GM12801 (cell line): ENCODE measurements around the gene TOMM5.

Experiments used
- TF ChIP-seq, protein P1 (sequence below): IDR thresholded peaks from one replicate; pipeline ENCODE4 v1.5.1; 2011; ENCODE audit warnings: control low read depth; ENCODE audit not compliant: insufficient read length; ENCODE audit errors: extremely low read depth

The TOMM5 gene

DNA sequence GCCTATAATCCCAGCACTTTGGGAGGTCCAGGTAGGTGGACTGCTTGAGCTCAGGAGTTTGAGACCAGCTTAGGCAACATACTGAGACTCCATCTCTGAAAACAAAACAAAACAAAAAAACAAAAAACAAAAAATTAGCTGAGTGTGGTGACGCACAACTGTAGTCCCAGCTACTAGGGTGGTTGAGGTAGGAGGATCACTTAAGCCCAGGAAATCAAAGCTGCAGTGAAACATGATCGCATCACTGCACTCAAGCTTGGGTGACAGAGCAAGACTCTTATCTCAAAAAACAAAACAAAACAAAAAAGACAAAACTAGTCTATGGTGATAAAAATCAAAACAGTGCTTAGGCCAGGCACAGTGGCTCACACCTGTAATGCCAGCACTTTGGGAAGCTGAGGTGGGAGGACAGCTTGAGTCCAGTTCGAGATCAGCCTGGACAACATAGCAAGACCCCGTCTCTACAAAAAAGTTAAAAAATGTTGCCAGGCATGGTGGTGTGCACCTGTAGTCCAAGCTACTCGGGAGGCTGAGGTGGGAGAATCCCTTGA is 45.0 kb downstream of the TOMM5 start:
- TF ChIP-seq, protein P1, sequence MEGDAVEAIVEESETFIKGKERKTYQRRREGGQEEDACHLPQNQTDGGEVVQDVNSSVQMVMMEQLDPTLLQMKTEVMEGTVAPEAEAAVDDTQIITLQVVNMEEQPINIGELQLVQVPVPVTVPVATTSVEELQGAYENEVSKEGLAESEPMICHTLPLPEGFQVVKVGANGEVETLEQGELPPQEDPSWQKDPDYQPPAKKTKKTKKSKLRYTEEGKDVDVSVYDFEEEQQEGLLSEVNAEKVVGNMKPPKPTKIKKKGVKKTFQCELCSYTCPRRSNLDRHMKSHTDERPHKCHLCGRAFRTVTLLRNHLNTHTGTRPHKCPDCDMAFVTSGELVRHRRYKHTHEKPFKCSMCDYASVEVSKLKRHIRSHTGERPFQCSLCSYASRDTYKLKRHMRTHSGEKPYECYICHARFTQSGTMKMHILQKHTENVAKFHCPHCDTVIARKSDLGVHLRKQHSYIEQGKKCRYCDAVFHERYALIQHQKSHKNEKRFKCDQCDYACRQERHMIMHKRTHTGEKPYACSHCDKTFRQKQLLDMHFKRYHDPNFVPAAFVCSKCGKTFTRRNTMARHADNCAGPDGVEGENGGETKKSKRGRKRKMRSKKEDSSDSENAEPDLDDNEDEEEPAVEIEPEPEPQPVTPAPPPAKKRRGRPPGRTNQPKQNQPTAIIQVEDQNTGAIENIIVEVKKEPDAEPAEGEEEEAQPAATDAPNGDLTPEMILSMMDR, result no peak

DNA sequence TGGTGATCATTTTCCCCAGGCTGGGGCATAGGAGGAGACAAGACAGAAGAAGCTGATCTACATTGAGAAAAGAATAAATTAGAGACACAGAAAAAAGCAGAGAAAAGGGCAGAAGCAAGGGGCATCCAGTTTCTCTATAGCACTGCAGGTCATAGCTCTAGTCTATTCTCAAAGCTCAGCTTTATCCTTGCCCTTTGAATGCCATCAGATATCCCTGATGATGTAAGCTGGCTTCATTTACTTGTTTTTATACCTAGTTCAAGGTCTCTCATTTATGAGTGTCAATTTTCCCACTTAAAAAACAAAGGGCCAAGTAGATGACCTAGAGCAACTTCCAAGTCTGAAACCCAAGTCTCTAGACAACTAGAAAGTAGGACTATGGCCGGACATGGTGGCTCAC is 48.9 kb downstream of the TOMM5 start:
- TF ChIP-seq, protein P1, result no peak

- TF ChIP-seq, protein P1, result no peak
These were observed 49.5 kb downstream of the TOMM5 start for GRCh38 chr9:37542895-37543294.

- TF ChIP-seq, protein P1, result no peak
These were observed 49.9 kb downstream of the TOMM5 start for GRCh38 chr9:37542488-37542887.

- TF ChIP-seq, protein P1, result no peak
These were observed 50.9 kb downstream of the TOMM5 start for GRCh38 chr9:37541465-37541864.

- TF ChIP-seq, protein P1, result no peak
These were observed 51.8 kb downstream of the TOMM5 start for GRCh38 chr9:37540634-37541033.

DNA sequence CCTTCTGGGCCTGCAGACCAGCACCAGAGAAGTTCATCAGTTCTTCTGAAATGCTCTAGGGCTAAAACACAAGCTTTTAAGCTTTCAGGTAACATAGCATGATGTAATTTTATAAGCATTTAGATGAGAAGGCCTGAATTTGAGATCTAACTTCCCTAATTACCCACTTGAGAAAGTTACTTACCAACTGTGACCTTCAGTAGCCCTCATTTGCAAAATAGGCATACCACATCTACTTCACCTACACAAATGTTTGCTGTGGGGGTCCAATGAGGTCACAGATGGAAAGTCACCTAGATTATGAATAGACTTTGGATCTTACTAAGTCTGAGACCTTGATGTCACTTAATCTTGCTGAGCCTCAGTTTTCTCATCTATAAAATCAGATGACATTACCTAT is 52.8 kb downstream of the TOMM5 start:
- TF ChIP-seq, protein P1, result no peak
